PC-3 (cell line): Measurements from ENCODE around the gene DGKI.
"Not testable (repeated sequence)": the region's sequence is repeated elsewhere in the genome, so short reads cannot be mapped to it uniquely, and the experiment has no call there.

Experiments
- CTCF ChIP-seq: fragments of 300-600 bp; sonication (generic); conservative IDR thresholded peaks from 2 replicates; pipeline ENCODE4 v1.5.1; 2017; ENCODE audit warnings: antibody characterized with exemption, low read depth, mild to moderate bottlenecking, low read length
- EZH2 ChIP-seq: fragments of 300-600 bp; sonication (generic); IDR thresholded peaks from one replicate; pipeline ENCODE4 v1.6.1; 2017; ENCODE audit warnings: antibody characterized with exemption, mild to moderate bottlenecking, low read length; ENCODE audit not compliant: unreplicated experiment
- EZH2phosphoT487 ChIP-seq: fragments of 300-600 bp; sonication (generic); IDR thresholded peaks from 2 replicates; pipeline ENCODE4 v1.6.1; 2018; ENCODE audit warnings: mild to moderate bottlenecking, antibody characterized with exemption, low read length, borderline replicate concordance

- not testable (repeated sequence) for TF ChIP-seq CTCF, EZH2, EZH2phosphoT487
These were observed 398.2 kb downstream of the DGKI start for GRCh38 chr7:137448572-137448971.
